AG10803 (cell line): ENCODE measurements around the gene TRIM15.
"Not testable (repeated sequence)": the region's sequence is repeated elsewhere in the genome, so short reads cannot be mapped to it uniquely, and the experiment has no call there.

Experiments
- DNase-seq: peaks from one replicate; pipeline ENCODE4 v3.0.0; 2010; ENCODE audit warnings: low read depth
- H3K4me3 ChIP-seq: 2 replicates; pipeline ENCODE4 v1.5.1; 2011; ENCODE audit warnings: mild to moderate bottlenecking, low read length, control low read depth
- CTCF ChIP-seq: conservative IDR thresholded peaks from 2 replicates; pipeline ENCODE4 v1.5.1; 2011; ENCODE audit warnings: mild to moderate bottlenecking, low read length, control low read depth, inconsistent platforms

The TRIM15 gene

DNA sequence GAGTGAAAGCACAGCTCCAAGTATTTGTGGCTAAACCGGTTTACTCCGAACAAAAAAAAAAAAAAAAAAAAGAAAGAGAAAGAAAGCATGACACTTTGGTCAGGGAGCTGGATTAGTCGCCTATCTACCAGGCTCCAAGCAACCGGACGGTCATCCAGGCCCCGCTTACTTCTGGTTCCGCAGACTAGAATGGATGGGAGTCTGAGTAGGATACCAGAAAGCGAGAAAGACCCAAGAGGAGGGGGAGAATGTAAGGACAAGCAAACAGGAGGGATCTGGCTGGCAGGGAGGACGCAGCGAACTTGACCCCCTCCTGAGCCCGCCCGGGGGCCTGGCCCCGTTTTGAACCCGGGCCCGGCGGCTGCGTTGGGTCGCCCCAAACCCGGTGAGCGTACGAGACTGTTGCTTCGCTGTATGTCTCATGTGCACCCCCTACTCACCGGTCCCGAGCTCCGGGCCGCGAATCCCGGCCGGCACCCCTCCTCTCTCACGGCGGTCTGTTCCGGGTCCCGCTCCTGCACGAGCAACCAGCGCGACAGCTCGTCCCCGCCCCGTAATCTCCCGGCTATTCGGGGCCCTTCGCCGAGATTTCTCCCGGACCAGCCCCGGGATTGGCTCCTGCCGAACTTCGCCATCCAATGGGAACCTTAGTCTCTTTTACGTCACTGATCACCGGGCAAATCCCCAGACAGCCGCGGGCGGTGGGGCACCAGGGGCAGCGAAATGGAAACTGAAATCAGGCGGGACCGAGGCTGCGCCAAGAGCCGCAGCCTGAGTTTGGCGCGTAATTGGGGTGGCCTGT is 49.7 kb downstream of the TRIM15 start, which contains the start of gene TRIM26:
TRIM26 (minus strand) TSS at position 542 of the 802 bp plus-strand sequence. CDS start 14,303 bp downstream, outside the sequence.
- H3K4me3 ChIP-seq = peak within 1 kb of the TSS; percentile 92
- no peak for TF ChIP-seq CTCF
- DNase-seq = peak; percentile 95

DNA sequence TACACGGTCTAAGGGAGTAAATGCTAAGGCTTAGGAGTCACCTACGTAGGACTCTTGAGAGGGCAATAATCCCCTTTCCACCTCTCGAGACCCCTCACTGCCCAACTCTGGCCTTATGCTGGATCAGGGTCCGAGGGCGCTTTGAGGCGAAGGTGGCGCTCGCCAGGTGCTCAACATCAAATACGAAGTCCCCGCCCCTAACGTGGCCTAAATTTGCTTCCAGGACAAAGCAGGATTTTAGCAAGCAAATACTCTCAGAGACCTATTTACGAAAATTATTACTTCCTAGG is 50.3 kb downstream of the TRIM15 start:
- TF ChIP-seq CTCF = no peak
- DNase-seq = no peak

GRCh38 chr6:30213957-30214656 is 50.8 kb downstream of the TRIM15 start:
- DNase-seq = peak; percentile 75
- H3K4me3 ChIP-seq = peak overlapping the region; percentile 88
- TF ChIP-seq CTCF = no peak

More for the DNA sequence above, 50.3 kb downstream of the TRIM15 start:
- peak overlapping the region; percentile 88 for H3K4me3 ChIP-seq

DNA sequence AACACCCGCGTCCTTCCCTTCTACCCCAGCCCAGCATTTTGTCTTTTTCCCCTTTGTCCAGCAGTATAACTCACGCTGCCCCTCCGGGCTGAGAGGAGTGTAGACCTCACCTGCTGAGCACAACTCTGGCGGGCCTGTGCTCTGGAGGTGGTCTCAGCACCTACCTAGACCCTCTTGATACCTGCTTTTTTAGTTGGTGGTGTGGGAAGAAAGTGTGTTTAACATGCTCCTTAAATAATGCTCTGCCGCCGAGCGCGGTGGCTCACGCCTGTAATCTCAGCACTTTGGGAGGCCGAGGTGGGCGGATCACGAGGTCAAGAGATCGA is 51.3 kb downstream of the TRIM15 start:
- DNase-seq = no peak
- no peak for TF ChIP-seq CTCF

GRCh38 chr6:30216096-30216495 is 52.8 kb downstream of the TRIM15 start:
- peak; percentile 46 for DNase-seq
- TF ChIP-seq CTCF = no peak
- H3K4me3 ChIP-seq = no peak overlapping the region

More for the DNA sequence above, 51.3 kb downstream of the TRIM15 start:
- peak overlapping the region; percentile 88 for H3K4me3 ChIP-seq

DNA sequence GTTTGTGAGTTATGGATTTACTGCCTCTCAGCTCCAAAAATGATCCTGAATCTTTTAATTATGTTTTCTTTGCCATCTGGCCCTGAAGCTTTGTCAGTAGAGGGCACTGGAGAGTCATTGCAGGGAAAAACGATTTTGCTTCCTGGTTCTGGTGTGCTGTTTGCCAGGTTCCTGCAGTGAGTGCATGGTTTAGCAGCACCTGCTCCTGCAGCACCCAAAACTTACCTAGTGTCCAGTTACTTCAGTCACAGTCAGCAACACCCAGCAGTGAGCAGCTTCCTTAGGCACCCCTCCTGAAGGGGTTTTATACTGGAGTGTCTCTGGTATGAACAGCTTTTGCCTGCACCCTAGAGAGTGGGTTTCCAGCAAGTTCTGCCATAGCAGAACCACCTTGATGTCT is 55.9 kb downstream of the TRIM15 start:
- peak; percentile 52 for DNase-seq
- H3K4me3 ChIP-seq = no peak overlapping the region
- peak; percentile 94 for TF ChIP-seq CTCF

- DNase-seq, H3K4me3 ChIP-seq: not testable (repeated sequence)
These were observed 58.0 kb downstream of the TRIM15 start for GRCh38 chr6:30221395-30221794.

DNA sequence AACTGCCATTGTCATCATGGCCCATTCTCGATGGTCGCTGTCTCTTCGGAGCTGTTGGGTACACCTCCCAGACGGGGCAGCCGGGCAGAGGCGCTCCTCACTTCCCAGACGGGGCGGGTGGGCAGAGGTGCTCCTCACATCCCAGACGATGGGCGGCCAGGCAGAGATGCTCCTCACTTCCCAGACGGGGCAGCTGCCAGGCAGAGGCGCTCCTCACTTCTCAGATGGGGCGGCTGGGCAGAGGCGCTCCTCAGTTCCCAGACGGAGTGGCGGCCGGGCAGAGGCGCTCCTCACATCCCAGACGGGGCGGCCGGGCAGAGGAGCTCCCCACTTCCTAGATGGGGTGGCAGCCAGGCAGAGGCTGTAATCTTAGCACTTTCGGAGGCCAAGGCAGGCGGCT is 58.6 kb downstream of the TRIM15 start:
- not testable (repeated sequence) for DNase-seq, H3K4me3 ChIP-seq
